ENCODE results near the gene LMTK3. TPM values are rescaled to one million over a fixed set of nuclear protein-coding genes. Genes with fewer than 3 reads are reported as not detected.

The LMTK3 gene
- total and polyA plus RNA-seq, 9 of the 15 experiments (the other 6 are each of a cell fraction or from before 2014, with no cell fraction given) = 0.35 to 12.3 (median 2.0) TPM; not detected in 2

DNA sequence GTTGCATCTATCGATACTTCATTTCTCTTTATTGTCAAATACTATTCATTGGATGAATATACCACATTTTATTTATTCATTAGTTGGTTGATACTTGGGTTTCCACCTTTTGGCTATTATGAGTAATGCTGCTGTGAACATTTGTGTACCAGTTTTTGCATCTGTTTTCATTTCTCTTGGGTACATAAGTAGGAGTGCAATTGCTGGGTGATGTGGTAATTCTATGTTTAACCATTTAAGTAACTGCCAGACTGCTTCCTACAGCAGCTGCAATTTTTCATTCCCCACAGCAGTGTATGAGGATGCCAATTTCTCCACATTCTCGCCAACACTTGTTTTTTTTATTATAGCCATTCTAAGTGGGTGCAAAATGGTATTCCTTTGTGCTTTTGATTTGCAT, 53.6 kb downstream of the LMTK3 start (continued):
- TF ChIP-seq HMGXB4 (CRISPR knock-in tag; IDR thresholded peaks at IDR 0.05) (no peak), STAG1 (CRISPR knock-in tag; IDR thresholded peaks at IDR 0.05; ENCODE audit: borderline replicate concordance) (no peak), THRB (CRISPR knock-in tag; conservative IDR thresholded peaks at IDR 0.05) (no peak), ZNF175 (CRISPR knock-in tag; IDR thresholded peaks at IDR 0.05; ENCODE audit: low read depth) (no peak)

- ATAC-seq (no peak), DNase-seq (ENCODE audit: extremely low read depth in 1 of 4, low spot score in 3 of 4) (no peak), FAIRE-seq (no peak)
- Histone ChIP-seq H3K4me1 (replicated peaks in 1 of 2; ENCODE audit: control insufficient read depth in 2 of 2, insufficient read depth in 2 of 2, low read length in 2 of 2) (peaks cover 0 to 35% of the 10 kb centered on the region in 2 experiments; a peak in 2 of 5 replicates), H2AFZ (ENCODE audit: low read depth, low read length) (no peak overlapping the region), H3K9ac (ENCODE audit: insufficient read depth in 1 of 2, low read depth in 2 of 2, low read length in 2 of 2) (no peak overlapping the region), H3K27me3 (ENCODE audit: control insufficient read depth in 2 of 2, insufficient read depth in 2 of 2, low read length in 2 of 2) (no peaks in the 10 kb centered on the region), H3K79me2 (ENCODE audit: control insufficient read depth, insufficient read depth, low read length) (peaks cover 12% of the 10 kb centered on the region), H3K4me2 (ENCODE audit: insufficient read depth, low read length) (no peak overlapping the region), H3K9me3 (replicated peaks; ENCODE audit: control insufficient read depth, insufficient read depth, low read depth, low read length) (no peaks in the 10 kb centered on the region), H3K36me3 (ENCODE audit: control insufficient read depth, insufficient read depth, low read length) (peaks cover 76% of the 10 kb centered on the region; the same call in 2 of the 3 replicates), H3K27ac (ENCODE audit: extremely low read depth, low read depth, low read length) (no peak overlapping the region), H4K20me1 (replicated peaks; ENCODE audit: control insufficient read depth, insufficient read depth, low read length) (peaks cover 9% of the 10 kb centered on the region), H3K4me3 (no peak overlapping the region), H3K9me1 (ENCODE audit: control insufficient read depth, insufficient read depth, low read length) (no peaks in the 10 kb centered on the region)
- BruUV-seq (replicated peaks) = no TSS peak
- in situ Hi-C loops (cut with MboI) = no loop called here
- WGBS (ENCODE audit: insufficient coverage, low coverage, missing lambda C conversion rate) = 98% methylated on average over 3 of the region's 4 CpGs
- ChIA-PET POLR2A (interaction anchor here (0.8 to 3.1 kb wide), 2 partner anchors 10 to 98 kb away, joined by 3 to 25 read pairs; partner anchors contain the start of gene GRWD1), CTCF (ENCODE audit: low intra/inter-chr PET ratio) (no interaction called here)
- TF ChIP-seq MECOM (CRISPR knock-in tag; IDR thresholded peaks at IDR 0.05) (no peak), ZNF121 (CRISPR knock-in tag; conservative IDR thresholded peaks at IDR 0.05) (peak; percentile 56), CBX8 (IDR thresholded peaks at IDR 0.05; ENCODE audit: borderline replicate concordance, extremely low read depth, low read depth, low read length, poor library complexity, severe bottlenecking) (no peak)
- intact Hi-C loops (cut with micrococcal nuclease) = no loop called here
Observed at GRCh38 chr19:48456864-48457263, 54.8 kb downstream of the LMTK3 start.
